Skin epidermis (tissue), 12 donors: Measurements from ENCODE around the gene FOSL2.
A peak's percentile ranks its signal among the peaks of the same experiment; 100 is the strongest.

Source experiments
- H3K27ac ChIP-seq, 21 experiments: fragments of 200-600 bp; sonication (generic) in 11 of 21; one replicate each; pipeline ENCODE4 v1.5.0; 2020; ENCODE audit warnings: mild to moderate bottlenecking in 3 of 21, inconsistent platforms in 2 of 21, moderate library complexity in 2 of 21
- H3K4me3 ChIP-seq, 7 experiments: fragments of 200-600 bp; sonication (generic) in 2 of 7; one replicate each; pipeline ENCODE4 v1.5.0; 2020; ENCODE audit warnings: inconsistent platforms in 2 of 7, mild to moderate bottlenecking in 2 of 7, moderate library complexity in 1 of 7

Gene FOSL2

DNA sequence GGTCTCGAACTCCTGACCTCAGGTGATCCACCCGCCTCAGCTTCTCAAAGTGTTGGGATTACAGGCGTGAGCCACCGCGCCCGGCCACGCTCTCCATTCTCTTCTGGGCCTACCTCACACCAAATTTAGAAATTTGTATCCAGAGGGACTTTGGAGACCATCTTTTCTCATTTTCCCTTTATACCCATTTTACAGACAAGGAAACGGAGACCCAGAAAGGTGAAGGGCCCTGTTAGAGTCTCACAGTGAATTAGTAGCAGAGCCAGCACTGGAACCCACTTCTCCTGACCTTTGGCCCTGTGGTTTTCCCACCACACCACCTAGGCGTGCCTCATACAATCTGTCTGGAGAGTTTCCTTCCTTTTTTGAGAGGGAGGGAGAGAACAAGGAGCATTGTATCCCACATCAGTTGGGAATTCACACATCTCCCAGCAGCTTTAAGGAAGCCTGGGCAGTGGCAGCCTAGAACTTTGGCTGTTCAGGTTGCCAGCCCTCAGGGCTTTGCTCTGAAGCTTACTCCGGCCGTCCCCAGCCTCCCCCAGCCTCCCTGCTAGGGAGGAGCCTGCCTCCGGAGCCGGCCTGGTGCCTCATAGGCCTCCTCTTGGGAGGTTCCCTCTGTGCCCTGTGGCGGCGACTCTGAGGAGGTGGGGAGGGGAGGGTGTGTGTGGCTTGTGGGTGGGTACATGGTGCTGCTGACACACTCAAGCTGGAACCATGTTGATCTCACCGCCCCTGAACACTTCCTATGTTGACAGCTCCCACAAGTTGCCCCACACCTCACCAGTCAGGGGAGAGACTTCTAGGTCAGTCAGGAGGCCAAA, 13.8 kb downstream of the FOSL2 start:
- no peak overlapping the region for H3K4me3 ChIP-seq
- H3K27ac ChIP-seq = peak overlapping the region in 19 of 21 experiments; percentile 0 to 86 (median 59)

DNA sequence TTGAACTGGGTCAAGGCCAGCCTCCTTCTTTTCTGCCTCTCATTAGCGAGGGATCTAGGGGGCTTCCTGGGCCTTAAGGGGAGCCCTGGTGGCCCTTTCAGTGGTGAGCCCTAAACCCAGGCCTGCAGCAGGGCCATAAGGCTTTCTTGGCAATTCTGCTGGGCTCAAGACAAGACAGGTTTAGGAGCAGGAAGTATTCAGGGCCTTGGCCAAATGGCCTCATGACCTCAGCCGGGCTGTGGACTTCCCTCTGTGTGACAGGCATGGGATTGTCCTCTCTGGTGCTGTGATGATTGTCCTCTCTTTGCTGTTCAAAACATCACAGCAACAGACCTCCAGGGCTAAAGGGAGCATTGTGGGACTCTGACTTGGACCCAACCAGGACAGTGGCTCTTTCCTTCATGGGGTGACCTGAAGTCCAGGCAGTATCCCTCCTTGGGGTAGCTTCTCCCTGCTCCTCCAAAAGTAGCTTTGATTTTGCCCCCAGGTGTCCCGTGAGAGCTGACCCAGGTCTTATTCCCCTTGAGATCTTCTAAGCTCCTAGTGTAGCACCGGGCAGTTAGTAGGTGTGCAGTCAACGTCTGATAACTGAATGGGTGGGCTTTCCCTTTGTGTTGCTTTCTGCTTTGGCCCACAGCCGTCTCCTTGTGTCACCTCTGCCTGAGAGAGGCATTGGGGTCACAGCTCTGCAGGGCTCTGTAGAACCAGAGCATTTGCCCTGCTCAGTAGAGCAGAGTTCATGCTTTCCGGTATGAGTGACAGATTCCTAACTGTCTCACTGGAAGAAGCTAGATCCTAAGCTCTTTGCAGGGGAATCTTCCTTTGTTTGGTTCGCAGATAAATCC, 14.7 kb downstream of the FOSL2 start:
- H3K4me3 ChIP-seq = no peak overlapping the region

DNA sequence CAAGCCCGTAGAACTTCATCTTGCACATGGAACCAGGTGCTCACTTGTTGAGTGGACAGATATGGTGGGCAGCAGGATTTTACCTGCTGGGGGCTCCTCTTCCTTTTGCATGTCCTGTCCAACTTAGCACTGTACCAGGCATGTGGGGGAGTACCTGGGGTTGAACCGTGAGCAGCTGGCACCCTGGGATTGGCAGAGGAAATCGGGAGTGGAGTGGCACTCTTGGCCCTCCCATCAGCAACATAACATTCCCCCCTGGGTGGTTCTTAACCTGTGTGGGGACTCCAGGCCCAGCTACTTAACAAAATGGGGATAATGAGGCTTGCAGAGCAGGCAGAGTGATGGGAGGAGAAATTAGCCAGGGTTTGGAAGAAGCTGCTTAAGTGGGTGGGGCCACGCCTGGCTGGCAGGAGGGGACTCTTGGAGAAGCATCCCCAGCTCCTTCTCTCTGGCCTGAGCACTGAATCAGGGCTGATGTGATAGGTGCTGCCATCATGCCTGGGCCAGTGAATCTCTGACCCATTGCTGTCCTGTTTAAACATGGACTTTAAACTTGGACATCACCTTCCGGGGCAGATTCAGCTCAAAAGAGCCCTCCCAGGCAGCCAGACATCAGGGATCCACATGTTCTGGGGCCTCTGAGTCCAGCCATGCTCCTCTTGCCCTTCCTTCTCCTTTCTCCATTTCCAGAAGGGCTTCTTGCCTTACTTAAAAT, 15.5 kb downstream of the FOSL2 start:
- Histone ChIP-seq H3K4me3 (no peak overlapping the region), H3K27ac (peak overlapping the region in 13 of 21 experiments; percentile 2 to 86 (median 70))

More for the DNA sequence above, 14.7 kb downstream of the FOSL2 start:
- H3K27ac ChIP-seq = peak overlapping the region in 18 of 21 experiments; percentile 0 to 86 (median 56)

DNA sequence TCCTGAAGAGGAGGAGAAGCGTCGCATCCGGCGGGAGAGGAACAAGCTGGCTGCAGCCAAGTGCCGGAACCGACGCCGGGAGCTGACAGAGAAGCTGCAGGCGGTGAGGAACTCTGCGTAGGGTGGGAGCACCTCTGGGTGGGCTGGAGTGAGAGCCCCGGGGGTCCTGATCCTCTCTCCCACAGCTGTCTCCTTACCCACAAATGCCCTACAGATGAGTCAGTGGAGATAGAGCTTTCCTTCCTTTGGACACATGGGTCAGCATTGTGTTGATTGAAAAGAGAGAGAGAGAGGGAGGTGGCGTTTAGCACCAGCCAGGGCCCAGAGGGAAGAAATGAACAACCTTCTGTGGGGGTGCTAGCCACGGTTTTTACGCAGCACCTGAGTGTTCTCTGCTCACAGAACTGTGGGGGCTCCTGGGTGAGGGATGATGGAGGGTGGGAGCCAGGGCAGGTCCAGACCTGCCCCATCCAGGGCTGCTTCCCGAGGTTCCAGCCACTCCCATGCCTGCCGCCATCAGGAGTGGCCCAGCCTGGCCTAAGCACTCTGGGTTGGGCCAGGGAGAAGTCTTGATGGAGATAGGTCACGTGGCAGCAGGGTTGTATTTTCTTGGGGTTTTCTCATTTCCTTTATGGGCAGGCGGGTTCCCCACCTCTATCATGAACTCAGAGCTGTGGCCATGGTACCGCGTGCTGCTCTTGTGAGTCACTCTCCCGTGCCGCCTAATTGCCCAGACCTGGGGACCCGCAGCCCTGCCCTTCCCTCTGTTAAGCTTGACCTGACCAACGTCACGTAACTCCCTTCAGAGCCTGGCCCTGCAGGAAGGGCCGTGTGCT, 16.3 kb downstream of the FOSL2 start:
- H3K4me3 ChIP-seq = no peak overlapping the region
- peak overlapping the region in 16 of 21 experiments; percentile 2 to 86 (median 57) for H3K27ac ChIP-seq

DNA sequence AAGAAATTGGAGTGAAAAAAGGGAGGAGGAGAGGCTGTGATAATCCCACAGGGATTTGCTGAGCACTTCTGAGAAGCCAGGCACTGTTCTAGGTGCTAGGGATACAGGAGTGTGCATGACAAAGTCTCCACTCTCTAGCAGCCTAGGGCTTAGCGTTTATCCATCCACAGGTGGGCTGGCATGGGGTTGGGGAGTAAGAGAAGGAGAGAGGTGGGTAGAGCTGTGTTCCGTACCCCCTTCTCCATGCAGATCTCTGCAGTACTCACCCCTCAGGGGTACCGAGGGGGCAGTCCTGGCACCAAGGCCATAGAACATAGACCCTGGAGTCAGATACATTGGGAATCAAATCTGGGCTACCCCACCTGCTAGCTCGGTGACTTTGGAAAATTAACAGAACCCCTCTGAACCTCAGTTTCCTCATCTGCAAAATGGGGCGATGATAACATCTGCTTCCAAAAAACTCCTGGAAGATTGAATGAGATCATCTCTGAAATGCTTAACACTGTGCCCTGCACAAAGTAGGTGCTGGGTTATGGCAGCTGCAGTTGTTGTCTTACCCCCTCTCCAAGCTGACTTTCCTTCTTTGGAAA, 18.6 kb downstream of the FOSL2 start:
- Histone ChIP-seq H3K27ac (peak overlapping the region in 10 of 21 experiments; percentile 3 to 86 (median 58)), H3K4me3 (no peak overlapping the region)

DNA sequence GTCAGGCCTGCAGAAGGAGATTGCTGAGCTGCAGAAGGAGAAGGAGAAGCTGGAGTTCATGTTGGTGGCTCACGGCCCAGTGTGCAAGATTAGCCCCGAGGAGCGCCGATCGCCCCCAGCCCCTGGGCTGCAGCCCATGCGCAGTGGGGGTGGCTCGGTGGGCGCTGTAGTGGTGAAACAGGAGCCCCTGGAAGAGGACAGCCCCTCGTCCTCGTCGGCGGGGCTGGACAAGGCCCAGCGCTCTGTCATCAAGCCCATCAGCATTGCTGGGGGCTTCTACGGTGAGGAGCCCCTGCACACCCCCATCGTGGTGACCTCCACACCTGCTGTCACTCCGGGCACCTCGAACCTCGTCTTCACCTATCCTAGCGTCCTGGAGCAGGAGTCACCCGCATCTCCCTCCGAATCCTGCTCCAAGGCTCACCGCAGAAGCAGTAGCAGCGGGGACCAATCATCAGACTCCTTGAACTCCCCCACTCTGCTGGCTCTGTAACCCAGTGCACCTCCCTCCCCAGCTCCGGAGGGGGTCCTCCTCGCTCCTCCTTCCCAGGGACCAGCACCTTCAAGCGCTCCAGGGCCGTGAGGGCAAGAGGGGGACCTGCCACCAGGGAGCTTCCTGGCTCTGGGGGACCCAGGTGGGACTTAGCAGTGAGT, 19.4 kb downstream of the FOSL2 start:
- H3K27ac ChIP-seq = peak overlapping the region in 3 of 21 experiments; percentile 3 to 16 (median 8)
- H3K4me3 ChIP-seq = no peak overlapping the region

DNA sequence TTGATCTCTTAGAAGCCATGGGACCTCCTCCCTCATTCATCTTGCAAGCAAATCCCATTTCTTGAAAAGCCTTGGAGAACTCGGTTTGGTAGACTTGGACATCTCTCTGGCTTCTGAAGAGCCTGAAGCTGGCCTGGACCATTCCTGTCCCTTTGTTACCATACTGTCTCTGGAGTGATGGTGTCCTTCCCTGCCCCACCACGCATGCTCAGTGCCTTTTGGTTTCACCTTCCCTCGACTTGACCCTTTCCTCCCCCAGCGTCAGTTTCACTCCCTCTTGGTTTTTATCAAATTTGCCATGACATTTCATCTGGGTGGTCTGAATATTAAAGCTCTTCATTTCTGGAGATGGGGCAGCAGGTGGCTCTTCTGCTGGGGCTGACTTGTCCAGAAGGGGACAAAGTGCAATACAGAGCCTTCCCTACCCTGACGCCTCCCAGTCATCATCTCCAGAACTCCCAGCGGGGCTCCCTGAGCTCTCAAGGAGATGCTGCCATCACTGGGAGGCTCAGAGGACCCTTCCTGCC, 20.0 kb downstream of the FOSL2 start:
- H3K4me3 ChIP-seq = no peak overlapping the region
- peak overlapping the region in 5 of 21 experiments; percentile 17 to 45 (median 31) for H3K27ac ChIP-seq

DNA sequence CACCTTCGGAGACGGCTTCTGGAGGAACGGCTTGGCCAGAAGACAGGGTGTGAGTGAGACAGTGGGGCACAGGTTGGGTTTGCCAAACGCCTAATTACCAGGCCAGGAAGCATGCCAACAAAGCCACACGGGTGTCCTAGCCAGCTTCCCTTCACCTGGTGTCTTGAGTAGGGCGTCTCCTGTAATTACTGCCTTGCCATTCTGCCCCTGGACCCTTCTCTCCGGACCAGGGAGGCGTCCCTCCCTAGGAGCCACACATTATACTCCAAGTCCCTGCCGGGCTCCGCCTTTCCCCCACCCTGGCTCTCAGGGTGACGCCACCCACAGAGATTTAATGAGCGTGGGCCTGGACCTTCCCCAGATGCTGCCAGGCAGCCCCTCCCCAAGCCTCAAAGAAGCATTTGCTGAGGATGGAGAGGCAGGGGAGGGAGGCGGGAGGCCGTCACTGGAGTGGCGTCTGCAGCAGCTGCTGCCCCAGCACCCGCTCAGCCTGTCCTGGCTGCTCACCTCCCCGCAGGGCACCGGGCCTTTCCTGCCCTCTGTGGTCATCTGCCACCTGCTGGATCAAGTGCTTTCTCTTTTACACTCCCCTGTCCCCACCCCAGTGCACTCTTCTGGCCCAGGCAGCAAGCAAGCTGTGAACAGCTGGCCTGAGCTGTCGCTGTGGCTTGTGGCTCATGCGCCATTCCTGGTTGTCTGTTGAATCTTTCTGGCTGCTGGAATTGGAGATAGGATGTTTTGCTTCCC, 20.7 kb downstream of the FOSL2 start:
- peak overlapping the region in 9 of 21 experiments; percentile 4 to 45 (median 31) for H3K27ac ChIP-seq

DNA sequence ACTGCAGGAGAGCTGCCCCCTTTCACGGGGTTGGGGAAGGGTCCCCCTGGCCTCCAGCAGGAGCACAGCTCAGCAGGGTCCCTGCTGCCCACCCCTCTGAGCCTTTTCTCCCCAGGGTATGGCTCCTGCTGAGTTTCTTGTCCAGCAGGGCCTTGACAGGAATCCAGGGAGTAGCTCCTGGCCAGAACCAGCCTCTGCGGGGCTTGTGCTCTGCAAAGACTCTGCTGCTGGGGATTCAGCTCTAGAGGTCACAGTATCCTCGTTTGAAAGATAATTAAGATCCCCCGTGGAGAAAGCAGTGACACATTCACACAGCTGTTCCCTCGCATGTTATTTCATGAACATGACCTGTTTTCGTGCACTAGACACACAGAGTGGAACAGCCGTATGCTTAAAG, 21.2 kb downstream of the FOSL2 start:
- H3K4me3 ChIP-seq = no peak overlapping the region
- H3K27ac ChIP-seq = peak overlapping the region in 9 of 21 experiments; percentile 4 to 45 (median 31)

More for the DNA sequence above, 20.7 kb downstream of the FOSL2 start:
- no peak overlapping the region for H3K4me3 ChIP-seq

DNA sequence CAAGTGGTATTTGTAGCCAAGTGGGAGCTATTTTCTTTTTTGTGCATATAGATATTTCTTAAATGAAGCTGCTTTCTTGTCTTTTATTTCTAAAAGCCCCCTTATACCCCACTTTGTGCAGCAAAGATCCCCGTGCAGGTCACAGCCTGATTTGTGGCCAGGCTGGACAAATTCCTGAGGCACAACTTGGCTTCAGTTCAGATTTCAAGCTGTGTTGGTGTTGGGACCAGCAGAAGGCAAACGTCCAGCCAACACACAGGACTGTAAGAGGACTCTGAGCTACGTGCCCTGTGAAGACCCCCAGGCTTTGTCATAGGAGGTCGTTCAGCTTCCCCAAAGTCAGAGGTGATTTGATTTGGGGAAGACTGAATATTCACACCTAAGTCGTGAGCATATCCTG, 21.9 kb downstream of the FOSL2 start:
- Histone ChIP-seq H3K27ac (peak overlapping the region in 2 of 21 experiments; percentile 19 to 23), H3K4me3 (no peak overlapping the region)

DNA sequence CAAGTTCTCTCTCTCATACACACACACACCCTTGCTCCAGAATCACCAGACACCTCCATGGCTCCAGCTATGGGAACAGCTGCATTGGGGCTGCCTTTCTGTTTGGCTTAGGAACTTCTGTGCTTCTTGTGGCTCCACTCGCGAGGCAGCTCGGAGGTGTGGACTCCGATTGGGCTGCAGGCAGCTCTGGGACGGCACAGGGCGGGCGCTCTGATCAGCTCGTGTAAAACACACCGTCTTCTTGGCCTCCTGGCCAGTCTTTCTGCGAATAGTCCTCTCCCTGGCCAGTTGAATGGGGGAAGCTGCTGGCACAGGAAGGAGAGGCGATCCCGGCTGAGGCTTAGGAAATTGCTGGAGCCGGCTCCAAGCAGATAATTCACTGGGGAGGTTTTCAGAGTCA, 22.4 kb downstream of the FOSL2 start:
- H3K27ac ChIP-seq = peak overlapping the region in 5 of 21 experiments; percentile 13 to 54 (median 29)

DNA sequence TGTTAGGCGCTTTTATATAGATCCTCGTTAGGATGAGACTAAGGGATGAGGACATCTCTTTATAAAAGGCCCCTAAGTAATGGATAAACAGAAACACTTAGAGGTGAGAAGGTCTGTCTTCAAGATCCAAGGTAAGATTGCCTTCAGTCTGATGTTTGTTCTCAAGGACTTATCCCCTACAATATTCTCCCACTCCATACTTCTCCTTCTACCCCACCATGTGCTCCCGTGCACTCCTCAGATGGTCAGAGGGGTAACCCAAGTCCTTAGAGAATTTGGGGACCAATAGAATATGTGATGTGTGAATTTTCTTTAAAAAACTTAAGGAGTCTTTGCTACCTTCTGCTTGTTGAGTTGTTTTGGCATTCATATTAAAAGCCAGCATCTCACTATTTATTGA, 23.1 kb downstream of the FOSL2 start:
- no peak overlapping the region for H3K4me3 ChIP-seq
- peak overlapping the region in 3 of 21 experiments; percentile 3 to 54 (median 29) for H3K27ac ChIP-seq

More for the DNA sequence above, 22.4 kb downstream of the FOSL2 start:
- H3K4me3 ChIP-seq = no peak overlapping the region

DNA sequence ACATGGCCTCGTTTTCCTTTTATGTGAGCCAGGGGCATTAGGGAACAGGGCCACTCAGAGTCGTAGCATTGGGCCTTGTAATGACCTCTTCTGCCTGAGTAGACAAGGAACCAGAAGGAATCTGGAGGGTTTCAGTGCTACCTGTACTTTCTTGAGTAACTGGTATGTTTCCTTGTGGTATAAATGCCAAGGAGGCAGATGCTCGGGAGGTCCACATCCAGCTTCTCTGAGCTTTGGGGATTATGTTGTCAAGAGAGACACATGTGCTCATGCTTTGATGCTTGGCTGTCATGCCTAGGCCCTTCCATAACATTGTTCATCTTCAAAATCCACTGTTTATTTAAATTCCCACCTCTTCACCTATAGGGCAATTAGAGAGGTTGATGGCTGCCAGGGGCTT, 26.3 kb downstream of the FOSL2 start:
- Histone ChIP-seq H3K4me3 (no peak overlapping the region), H3K27ac (peak overlapping the region in 2 of 21 experiments; percentile 2 to 11)

DNA sequence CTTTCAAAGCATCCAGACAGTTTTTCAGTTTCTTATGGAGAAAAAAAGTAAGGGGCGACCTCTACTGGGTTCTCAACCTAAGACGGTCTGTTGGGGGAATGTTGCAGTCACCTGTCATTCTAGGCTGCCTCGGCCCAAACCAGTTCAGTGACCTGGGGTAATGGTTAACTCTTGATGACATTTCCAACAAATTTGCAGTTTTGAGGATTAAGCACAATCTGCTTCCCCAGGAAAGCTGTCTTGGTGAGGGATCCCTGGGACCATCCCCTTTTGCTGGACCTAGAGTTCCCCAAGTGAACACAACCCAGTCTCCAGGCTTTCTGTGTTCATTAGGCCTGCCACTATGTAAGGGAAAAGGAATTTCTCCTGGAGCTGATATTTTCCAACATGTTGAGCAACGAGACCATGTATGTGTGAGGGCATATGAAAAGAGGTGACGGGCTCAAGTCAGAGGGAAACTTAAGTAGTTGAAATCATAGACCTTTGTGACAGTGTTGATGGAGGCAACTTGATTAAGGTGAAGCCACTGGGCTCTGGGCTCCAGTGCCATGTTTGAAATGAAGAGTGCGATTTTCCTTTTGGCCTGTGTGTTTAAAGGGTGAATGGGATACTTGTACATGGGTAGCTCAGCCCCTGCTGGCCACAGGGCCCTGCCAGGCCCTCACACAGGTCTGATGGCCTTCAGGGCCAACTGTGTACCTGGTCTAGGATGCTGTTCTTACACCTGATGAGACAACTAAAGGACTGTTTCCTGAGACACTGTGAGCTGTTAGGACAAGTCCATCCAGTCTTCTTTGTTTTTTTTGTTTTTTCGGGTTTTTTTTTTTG, 27.0 kb downstream of the FOSL2 start:
- no peak overlapping the region for H3K27ac ChIP-seq

DNA sequence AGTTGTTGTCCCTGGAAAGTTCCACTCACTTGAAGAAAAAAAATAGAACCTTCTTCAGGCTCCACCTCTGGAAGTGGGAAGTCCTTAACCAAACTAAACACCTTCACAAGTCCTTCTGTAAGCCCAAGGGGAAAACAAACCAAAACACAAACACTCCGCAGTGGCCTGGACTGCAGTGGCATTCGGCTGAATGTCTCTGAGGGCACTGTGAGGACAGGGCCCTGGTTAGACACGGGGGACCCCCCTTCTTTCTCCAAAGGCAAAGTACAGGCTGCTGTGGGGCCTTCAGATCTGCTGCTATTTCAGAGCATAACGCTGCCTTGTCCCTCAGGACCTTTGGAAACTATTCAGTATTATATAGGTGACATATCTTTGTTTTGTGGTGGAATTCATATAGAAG, 28.1 kb downstream of the FOSL2 start:
- H3K27ac ChIP-seq = peak overlapping the region in 1 of 21 experiments; percentile 31

More for the DNA sequence above, 27.0 kb downstream of the FOSL2 start:
- H3K4me3 ChIP-seq = no peak overlapping the region

More for the DNA sequence above, 28.1 kb downstream of the FOSL2 start:
- H3K4me3 ChIP-seq = no peak overlapping the region
